HepG2 (cell line): Measurements from ENCODE around the gene WFDC5. TPM values are rescaled to one million over a fixed set of nuclear protein-coding genes. Genes with fewer than 3 reads are reported as not detected.

Experiments used
- ATAC-seq: fragments of 200-7000 bp; cut with Tn5 transposase; 3 replicates; pipeline ENCODE4 v1.9.1; 2020; ENCODE audit warnings: mild to moderate bottlenecking, moderate library complexity
- BruUV-seq: library from RNA; stranded (reverse); fragments of 400-500 nt; replicated peaks from 2 replicates; lab custom pipeline; 2021; lab: Mats Ljungman, UMichigan
- CTCF ChIA-PET: fragments of 300-600 bp; formaldehyde crosslinking; extraction: SDS; loops from one replicate; lab custom pipeline; 2021; ENCODE audit warnings: low total read pairs, inconsistent platforms, low intra/inter-chr PET ratio; lab: Yijun Ruan, JAX
- POLR2A ChIA-PET: fragments of 350-600 bp; sonication (Branson Sonifier 250); formaldehyde crosslinking; loops from one replicate; lab custom pipeline; 2020; ENCODE audit warnings: antibody characterized with exemption, inconsistent platforms; lab: Yijun Ruan, JAX
- DNase-seq: peaks from one replicate; pipeline ENCODE4 v3.0.0-alpha.2; 2015; ENCODE audit warnings: low spot score
- FAIRE-seq: peaks from 3 replicates; lab custom pipeline; 2011; peaks lifted over from hg19 to GRCh38; lab: Jason Lieb, UNC
- H2AFZ ChIP-seq: one replicate; pipeline ENCODE4 v1.6.1; 2011; ENCODE audit warnings: low read length, inconsistent platforms
- H3K27ac ChIP-seq: fragments of 300-600 bp; 3 replicates; pipeline ENCODE4 v1.8.0; 2011; ENCODE audit warnings: mixed run types, mild to moderate bottlenecking, mixed read lengths, low read length, inconsistent platforms; ENCODE audit not compliant: insufficient read depth; ENCODE audit errors: extremely low read length
- H3K27me3 ChIP-seq, 2 experiments: fragments of 200-600 bp in 1 of 2; 2 replicates in 1 of 2; 3 replicates in 1 of 2; pipeline versions ENCODE4 v1.6.0 to v1.8.0; 2011; ENCODE audit warnings: low read length in 2 of 2, mild to moderate bottlenecking in 2 of 2, moderate library complexity in 2 of 2, inconsistent platforms in 1 of 2; ENCODE audit not compliant: insufficient read depth in 2 of 2, control insufficient read depth in 1 of 2
- H3K36me3 ChIP-seq, 2 experiments: fragments of 200-600 bp in 1 of 2; replicated peaks in 1 of 2; 2 replicates in 1 of 2; 3 replicates in 1 of 2; pipeline versions ENCODE4 v1.5.1 to v1.8.0; 2011; ENCODE audit warnings: low read length in 2 of 2, inconsistent platforms in 1 of 2; ENCODE audit not compliant: insufficient read depth in 2 of 2, control insufficient read depth in 1 of 2
- H3K4me1 ChIP-seq: 2 replicates; pipeline ENCODE4 v1.5.1; 2012; ENCODE audit warnings: low read length, inconsistent platforms; ENCODE audit not compliant: insufficient read depth
- H3K4me2 ChIP-seq: 2 replicates; pipeline ENCODE4 v1.6.0; 2011; ENCODE audit warnings: low read depth, low read length, inconsistent platforms
- H3K4me3 ChIP-seq, 3 experiments: fragments of 200-600 bp in 1 of 3; sonication (generic), shearing (Covaris generic) in 1 of 3; replicated peaks in 1 of 3; 2 replicates each; pipeline ENCODE4 v1.5.1; 2011 to 2016; ENCODE audit warnings: low read length in 3 of 3, inconsistent platforms in 2 of 3, low read depth in 2 of 3, mild to moderate bottlenecking in 2 of 3, control low read depth in 1 of 3, mixed read lengths in 1 of 3; ENCODE audit not compliant: insufficient read depth in 1 of 3
- H3K79me2 ChIP-seq: one replicate; pipeline ENCODE4 v1.6.1; 2011; ENCODE audit warnings: low read length, inconsistent platforms; ENCODE audit not compliant: insufficient read depth
- H3K9ac ChIP-seq: 2 replicates; pipeline ENCODE4 v1.6.0; 2011; ENCODE audit warnings: mild to moderate bottlenecking, low read depth, low read length, inconsistent platforms; ENCODE audit not compliant: insufficient read depth
- H3K9me3 ChIP-seq: 2 replicates; pipeline ENCODE4 v1.5.1; 2012; ENCODE audit warnings: mild to moderate bottlenecking, low read length
- H4K20me1 ChIP-seq: 2 replicates; pipeline ENCODE4 v1.6.0; 2011; ENCODE audit warnings: inconsistent platforms, mild to moderate bottlenecking, low read length, moderate library complexity; ENCODE audit not compliant: insufficient read depth
- ARNTL ChIP-seq: sonication (generic); formaldehyde crosslinking; IDR thresholded peaks from 2 replicates; pipeline ENCODE4 v1.4.0; 2020; ENCODE audit warnings: mild to moderate bottlenecking, missing genetic modification reagents
- CC2D1A ChIP-seq: sonication (generic); formaldehyde crosslinking; IDR thresholded peaks from 2 replicates; pipeline ENCODE4 v1.8.1; 2023; ENCODE audit warnings: mild to moderate bottlenecking, missing genetic modification reagents
- DRAP1 ChIP-seq: IDR thresholded peaks from 2 replicates; pipeline ENCODE4 v1.6.1; 2016; ENCODE audit warnings: missing genetic modification reagents, missing compliant biosample characterization
- HDAC2 ChIP-seq: sonication (generic); formaldehyde crosslinking; IDR thresholded peaks from 2 replicates; pipeline ENCODE4 v1.4.0; 2020; ENCODE audit warnings: missing genetic modification reagents
- MATR3 ChIP-seq: sonication (generic); formaldehyde crosslinking; IDR thresholded peaks from 2 replicates; pipeline ENCODE4 v1.4.0; 2020; ENCODE audit warnings: missing genetic modification reagents
- MED1 ChIP-seq: sonication (generic); formaldehyde crosslinking; IDR thresholded peaks from 2 replicates; pipeline ENCODE4 v1.4.0; 2020; ENCODE audit warnings: missing genetic modification reagents
- MTERF4 ChIP-seq: sonication (generic); formaldehyde crosslinking; IDR thresholded peaks from 2 replicates; pipeline ENCODE4 v1.8.0; 2023; ENCODE audit warnings: mild to moderate bottlenecking, missing genetic modification reagents
- NFE2L2 ChIP-seq: fragments of 150-350 bp; IDR thresholded peaks from 2 replicates; pipeline ENCODE4 v1.6.1; 2014; ENCODE audit warnings: low read length
- SMAD1 ChIP-seq: sonication (generic); formaldehyde crosslinking; IDR thresholded peaks from 2 replicates; pipeline ENCODE4 v1.4.0; 2020; ENCODE audit warnings: missing genetic modification reagents, low read depth, mild to moderate bottlenecking, borderline replicate concordance
- SMYD3 ChIP-seq: sonication (generic); formaldehyde crosslinking; IDR thresholded peaks from 2 replicates; pipeline ENCODE4 v1.8.1; 2023; ENCODE audit warnings: mild to moderate bottlenecking, missing genetic modification reagents
- SOX13 ChIP-seq, 3 experiments: fragments of 450-650 bp in 1 of 3; sonication (generic) in 1 of 3; formaldehyde crosslinking in 1 of 3; IDR thresholded peaks in 2 of 3; conservative IDR thresholded peaks in 1 of 3; 2 replicates each; pipeline versions ENCODE4 v1.5.0 to v1.6.1; 2016 to 2020; ENCODE audit warnings: antibody characterized with exemption in 1 of 3, mild to moderate bottlenecking in 1 of 3, missing compliant biosample characterization in 1 of 3, missing genetic modification reagents in 1 of 3, moderate library complexity in 1 of 3
- SRY ChIP-seq: sonication (generic); formaldehyde crosslinking; IDR thresholded peaks from 2 replicates; pipeline ENCODE4 v1.8.0; 2022; ENCODE audit warnings: mild to moderate bottlenecking, missing genetic modification reagents
- TAF15 ChIP-seq: fragments of 200-400 bp; formaldehyde crosslinking; IDR thresholded peaks from one replicate; pipeline ENCODE4 v1.6.1; 2018; ENCODE audit warnings: mild to moderate bottlenecking, low read depth, low read length; ENCODE audit not compliant: poor library complexity, severe bottlenecking
- ZC3H4 ChIP-seq: sonication (generic); formaldehyde crosslinking; IDR thresholded peaks from 2 replicates; pipeline ENCODE4 v1.4.0; 2020; ENCODE audit warnings: missing genetic modification reagents, borderline replicate concordance
- ZNF605 ChIP-seq: sonication (generic); formaldehyde crosslinking; IDR thresholded peaks from 2 replicates; pipeline ENCODE4 v1.8.0; 2022; ENCODE audit warnings: mild to moderate bottlenecking, missing genetic modification reagents
- ZNF781 ChIP-seq: sonication (generic); formaldehyde crosslinking; IDR thresholded peaks from 2 replicates; pipeline ENCODE4 v1.5.1; 2020; ENCODE audit warnings: borderline replicate concordance, mild to moderate bottlenecking, missing genetic modification reagents; ENCODE audit errors: not compliant biosample characterization
- WGBS: methylation state at CpG from one replicate; pipeline ENCODE4 v1.1.6; 2017; ENCODE audit warnings: low lambda C conversion rate; 5-methylcytosine and 5-hydroxymethylcytosine counted together
- in situ Hi-C: cut with HindIII; loops from 2 replicates; pipeline ENCODE4 v1.10.0; 2017; ENCODE audit warnings: low pct_unique_long_range_greater_than_20kb; ENCODE audit not compliant: extremely low pct_ligation_motif_present
- intact Hi-C: fragments of 100-400 bp; cut with micrococcal nuclease; formaldehyde crosslinking; loops from one replicate; pipeline ENCODE4 v1.10.0; 2022; ENCODE audit not compliant: unreplicated experiment
- polyA plus RNA-seq, 8 experiments: library from polyadenylated mRNA; depleted of rRNA in 3 of 8; stranded (reverse) in 7 of 8; unstranded in 1 of 8; fragments of >200 nt; fragmentation: Illumina TruSeq in 4 of 8; extraction: Trizol in 4 of 8; gene quantifications; 2 replicates each; pipeline versions ENCODE4 v1.2.1 to v1.2.3, GENCODE V29; 2011 to 2016; ENCODE audit warnings: low read depth in 4 of 8, missing spikeins in 1 of 8, mixed read lengths in 1 of 8; ENCODE audit not compliant: insufficient read depth in 1 of 8
- total RNA-seq, 5 experiments: library from RNA; depleted of rRNA; stranded (reverse); fragments of >200 nt; fragmentation: Illumina TruSeq; extraction: Trizol; gene quantifications; 2 replicates each; pipeline ENCODE4 v1.2.3, GENCODE V29; 2016; ENCODE audit warnings: low read depth in 1 of 5
- TF ChIP-seq, protein P1 (sequence below): sonication (generic); formaldehyde crosslinking; IDR thresholded peaks from 2 replicates; pipeline ENCODE4 v1.4.0; 2020; ENCODE audit warnings: mild to moderate bottlenecking, missing genetic modification reagents

WFDC5 gene
- total and polyA plus RNA-seq, 2 of the 13 experiments (the other 11 are each of a cell fraction or from before 2014, with no cell fraction given) = not detected

DNA sequence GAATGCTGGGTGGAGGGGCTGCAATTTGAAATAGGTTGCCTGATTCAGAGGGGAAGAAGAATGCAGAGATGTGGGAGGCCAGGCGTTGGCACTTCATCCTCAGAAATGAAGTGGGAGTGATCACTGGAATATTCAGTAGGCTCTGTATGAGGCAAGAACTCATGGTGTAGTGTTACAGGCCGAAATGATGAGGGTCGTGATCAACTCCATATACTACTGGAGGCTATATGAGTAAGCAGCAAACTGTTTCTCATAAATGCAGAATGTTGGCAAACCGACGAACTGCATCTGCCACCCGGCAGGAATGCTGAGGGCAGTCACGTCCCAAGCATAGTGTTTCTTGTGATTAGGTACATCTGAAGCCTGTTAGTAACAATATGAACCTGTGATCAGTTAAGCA is 26.7 kb downstream of the WFDC5 start:
- in situ Hi-C loops (no loop called here), intact Hi-C loops (no loop called here)
- ChIA-PET POLR2A (no interaction called here), CTCF (no interaction called here)
- no peaks in the 10 kb centered on the region for H3K4me1 ChIP-seq
- ATAC-seq (no peak), FAIRE-seq (no peak), DNase-seq (no peak)
- H3K79me2 ChIP-seq = no peaks in the 10 kb centered on the region
- no peaks in the 10 kb centered on the region for H4K20me1 ChIP-seq
- H2AFZ ChIP-seq = no peak overlapping the region
- no peaks in the 10 kb centered on the region for H3K9me3 ChIP-seq
- no peak overlapping the region for H3K9ac ChIP-seq
- TF ChIP-seq SMYD3 = no peak
- TF ChIP-seq ZNF781 (CRISPR knock-in tag) = no peak
- no peak for TF ChIP-seq ZC3H4 (CRISPR knock-in tag)
- TF ChIP-seq ARNTL (CRISPR knock-in tag) = no peak
- TF ChIP-seq NFE2L2 = no peak
- TF ChIP-seq MATR3 (CRISPR knock-in tag) = no peak
- TF ChIP-seq HDAC2 (CRISPR knock-in tag) = no peak
- no peak for TF ChIP-seq SRY
- TF ChIP-seq CC2D1A (CRISPR knock-in tag) = no peak
- H3K27ac ChIP-seq = no peak overlapping the region
- H3K36me3 ChIP-seq = no peaks in the 10 kb centered on the region
- no peak overlapping the region for H3K4me3 ChIP-seq
- BruUV-seq = no TSS peak
- no peaks in the 10 kb centered on the region for H3K27me3 ChIP-seq
- no peak overlapping the region for H3K4me2 ChIP-seq
- WGBS = 59% methylated on average over 7 of the region's 7 CpGs

- Histone ChIP-seq H2AFZ (no peak overlapping the region), H3K9me3 (peaks cover 3% of the 10 kb centered on the region), H3K9ac (no peak overlapping the region), H3K27ac (no peak overlapping the region), H3K36me3 (no peaks in the 10 kb centered on the region), H3K27me3 (no peaks in the 10 kb centered on the region), H3K4me1 (no peaks in the 10 kb centered on the region), H3K4me3 (no peak overlapping the region), H3K4me2 (no peak overlapping the region), H3K79me2 (no peaks in the 10 kb centered on the region), H4K20me1 (no peaks in the 10 kb centered on the region)
- BruUV-seq = no TSS peak
- intact Hi-C loops = no loop called here
- no peak for ATAC-seq
- POLR2A ChIA-PET = no interaction called here
- WGBS = 17% methylated on average over 1 of the region's 1 CpG
- no peak for DNase-seq
- in situ Hi-C loops = no loop called here
- FAIRE-seq = no peak
- CTCF ChIA-PET = no interaction called here
- TF ChIP-seq SOX13 (IDR thresholded peaks at IDR 0.05) = no peak
- TF ChIP-seq SOX13 (CRISPR knock-in tag; conservative IDR thresholded peaks at IDR 0.05 in 1 of 2, IDR thresholded peaks at IDR 0.05 in 1 of 2) = no peak
- no peak for TF ChIP-seq ZNF605 (CRISPR knock-in tag)
- TF ChIP-seq MED1 (CRISPR knock-in tag) = no peak
- no peak for TF ChIP-seq MTERF4
- no peak for TF ChIP-seq DRAP1
- TF ChIP-seq, protein P1, sequence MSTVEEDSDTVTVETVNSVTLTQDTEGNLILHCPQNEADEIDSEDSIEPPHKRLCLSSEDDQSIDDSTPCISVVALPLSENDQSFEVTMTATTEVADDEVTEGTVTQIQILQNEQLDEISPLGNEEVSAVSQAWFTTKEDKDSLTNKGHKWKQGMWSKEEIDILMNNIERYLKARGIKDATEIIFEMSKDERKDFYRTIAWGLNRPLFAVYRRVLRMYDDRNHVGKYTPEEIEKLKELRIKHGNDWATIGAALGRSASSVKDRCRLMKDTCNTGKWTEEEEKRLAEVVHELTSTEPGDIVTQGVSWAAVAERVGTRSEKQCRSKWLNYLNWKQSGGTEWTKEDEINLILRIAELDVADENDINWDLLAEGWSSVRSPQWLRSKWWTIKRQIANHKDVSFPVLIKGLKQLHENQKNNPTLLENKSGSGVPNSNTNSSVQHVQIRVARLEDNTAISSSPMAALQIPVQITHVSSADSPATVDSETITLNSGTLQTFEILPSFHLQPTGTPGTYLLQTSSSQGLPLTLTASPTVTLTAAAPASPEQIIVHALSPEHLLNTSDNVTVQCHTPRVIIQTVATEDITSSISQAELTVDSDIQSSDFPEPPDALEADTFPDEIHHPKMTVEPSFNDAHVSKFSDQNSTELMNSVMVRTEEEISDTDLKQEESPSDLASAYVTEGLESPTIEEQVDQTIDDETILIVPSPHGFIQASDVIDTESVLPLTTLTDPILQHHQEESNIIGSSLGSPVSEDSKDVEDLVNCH = no peak
- TF ChIP-seq TAF15 = no peak
- no peak for TF ChIP-seq SMAD1
These were observed 27.2 kb downstream of the WFDC5 start for GRCh38 chr20:45087814-45088213.
